ENCODE measurements around the gene GOSR1. TPM values are rescaled to one million over a fixed set of nuclear protein-coding genes. Genes with fewer than 3 reads are reported as not detected.
"Not testable (repeated sequence)": the region's sequence is repeated elsewhere in the genome, so short reads cannot be mapped to it uniquely, and the experiment has no call there.

Gene GOSR1
- total and polyA plus RNA-seq, 2 donors (not counting 1 experiment from before 2014, with no cell fraction given) = 28.6 to 44.7 TPM

GRCh38 chr17:30458371-30458770 lies 18.8 kb upstream of the GOSR1 start:
- no peak for DNase-seq (ENCODE audit: low read depth in 2 of 2)

DNA sequence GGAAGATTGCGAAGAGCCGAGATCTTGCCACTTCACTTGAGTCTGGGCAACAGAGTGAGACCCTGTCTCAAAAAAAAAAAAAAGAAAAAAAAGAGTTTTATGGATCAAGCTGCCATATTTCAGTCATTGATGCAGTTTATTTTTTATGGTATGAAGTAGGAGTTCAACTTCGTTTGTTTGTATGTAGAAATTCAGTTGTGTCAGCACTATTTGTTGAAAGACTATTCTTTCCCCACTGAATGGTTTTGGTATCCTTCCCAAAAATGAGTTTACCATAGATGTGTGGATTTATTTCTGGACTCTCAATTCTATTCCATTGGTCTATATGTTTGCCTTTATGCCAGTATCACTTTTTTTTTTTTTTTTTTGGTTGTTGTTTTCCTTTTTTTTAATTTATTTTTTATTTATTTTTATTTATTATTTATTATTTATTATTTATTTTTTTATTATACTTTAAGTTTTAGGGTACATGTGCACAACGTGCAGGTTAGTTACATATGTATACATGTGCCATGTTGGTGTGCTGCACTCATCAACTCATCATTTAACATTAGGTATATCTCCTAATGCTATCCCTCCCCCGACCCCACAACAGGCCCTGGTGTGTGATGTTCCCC lies 18.3 kb upstream of the GOSR1 start:
- H3K36me3 ChIP-seq (ENCODE audit: control insufficient read depth, insufficient read depth, low read length); H2AFZ ChIP-seq (ENCODE audit: low read length); H3K9ac ChIP-seq (ENCODE audit: insufficient read depth, low read length); H3K4me2 ChIP-seq (ENCODE audit: extremely low read depth, insufficient read depth, low read length); H3K27ac ChIP-seq (ENCODE audit: insufficient read depth, low read length); DNase-seq (ENCODE audit: low read depth in 2 of 2); H3K9me3 ChIP-seq (ENCODE audit: control insufficient read depth, insufficient read depth, low read depth, low read length); H3K79me2 ChIP-seq (ENCODE audit: control insufficient read depth, insufficient read depth, low read length); H3K27me3 ChIP-seq (ENCODE audit: control insufficient read depth, insufficient read depth, low read length); H3K4me1 ChIP-seq (ENCODE audit: control insufficient read depth, extremely low read depth, insufficient read depth, low read length); H4K20me1 ChIP-seq (ENCODE audit: control insufficient read depth, extremely low read depth, insufficient read depth, low read length); H3K4me3 ChIP-seq (replicated peaks in 1 of 4; ENCODE audit: control extremely low read depth in 1 of 4, insufficient read depth in 1 of 4, low read depth in 3 of 4, low read length in 4 of 4): not testable (repeated sequence)

More at GRCh38 chr17:30458371-30458770, 18.8 kb upstream of the GOSR1 start:
- Histone ChIP-seq H3K4me3 (replicated peaks in 1 of 4; ENCODE audit: control extremely low read depth in 1 of 4, insufficient read depth in 1 of 4, low read depth in 3 of 4, low read length in 4 of 4) (no peak overlapping the region), H3K27me3 (ENCODE audit: control insufficient read depth, insufficient read depth, low read length) (no peaks in the 10 kb centered on the region), H3K27ac (ENCODE audit: insufficient read depth, low read length) (no peak overlapping the region), H3K9ac (ENCODE audit: insufficient read depth, low read length) (no peak overlapping the region), H3K36me3 (ENCODE audit: control insufficient read depth, insufficient read depth, low read length) (peaks cover 2% of the 10 kb centered on the region), H3K4me1 (ENCODE audit: control insufficient read depth, extremely low read depth, insufficient read depth, low read length) (no peaks in the 10 kb centered on the region), H3K4me2 (ENCODE audit: extremely low read depth, insufficient read depth, low read length) (no peak overlapping the region), H4K20me1 (ENCODE audit: control insufficient read depth, extremely low read depth, insufficient read depth, low read length) (no peaks in the 10 kb centered on the region), H2AFZ (ENCODE audit: low read length) (no peak overlapping the region), H3K79me2 (ENCODE audit: control insufficient read depth, insufficient read depth, low read length) (no peaks in the 10 kb centered on the region), H3K9me3 (ENCODE audit: control insufficient read depth, insufficient read depth, low read depth, low read length) (no peaks in the 10 kb centered on the region)
- no peak for TF ChIP-seq EZH2 (IDR thresholded peaks at IDR 0.05; ENCODE audit: low read length, missing control alignments)
- TF ChIP-seq, protein P1, sequence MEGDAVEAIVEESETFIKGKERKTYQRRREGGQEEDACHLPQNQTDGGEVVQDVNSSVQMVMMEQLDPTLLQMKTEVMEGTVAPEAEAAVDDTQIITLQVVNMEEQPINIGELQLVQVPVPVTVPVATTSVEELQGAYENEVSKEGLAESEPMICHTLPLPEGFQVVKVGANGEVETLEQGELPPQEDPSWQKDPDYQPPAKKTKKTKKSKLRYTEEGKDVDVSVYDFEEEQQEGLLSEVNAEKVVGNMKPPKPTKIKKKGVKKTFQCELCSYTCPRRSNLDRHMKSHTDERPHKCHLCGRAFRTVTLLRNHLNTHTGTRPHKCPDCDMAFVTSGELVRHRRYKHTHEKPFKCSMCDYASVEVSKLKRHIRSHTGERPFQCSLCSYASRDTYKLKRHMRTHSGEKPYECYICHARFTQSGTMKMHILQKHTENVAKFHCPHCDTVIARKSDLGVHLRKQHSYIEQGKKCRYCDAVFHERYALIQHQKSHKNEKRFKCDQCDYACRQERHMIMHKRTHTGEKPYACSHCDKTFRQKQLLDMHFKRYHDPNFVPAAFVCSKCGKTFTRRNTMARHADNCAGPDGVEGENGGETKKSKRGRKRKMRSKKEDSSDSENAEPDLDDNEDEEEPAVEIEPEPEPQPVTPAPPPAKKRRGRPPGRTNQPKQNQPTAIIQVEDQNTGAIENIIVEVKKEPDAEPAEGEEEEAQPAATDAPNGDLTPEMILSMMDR (conservative IDR thresholded peaks at IDR 0.05 in 1 of 2, IDR thresholded peaks at IDR 0.05 in 1 of 2; ENCODE audit: low read depth in 1 of 2, low read length in 2 of 2) = no peak

- H3K79me2 ChIP-seq (ENCODE audit: control insufficient read depth, insufficient read depth, low read length) = no peaks in the 10 kb centered on the region
- H3K4me3 ChIP-seq (replicated peaks in 1 of 4; ENCODE audit: control extremely low read depth in 1 of 4, insufficient read depth in 1 of 4, low read depth in 3 of 4, low read length in 4 of 4) = no peak overlapping the region
- no peaks in the 10 kb centered on the region for H3K36me3 ChIP-seq (ENCODE audit: control insufficient read depth, insufficient read depth, low read length)
- no peaks in the 10 kb centered on the region for H3K9me3 ChIP-seq (ENCODE audit: control insufficient read depth, insufficient read depth, low read depth, low read length)
- no peaks in the 10 kb centered on the region for H3K27me3 ChIP-seq (ENCODE audit: control insufficient read depth, insufficient read depth, low read length)
- H4K20me1 ChIP-seq (ENCODE audit: control insufficient read depth, extremely low read depth, insufficient read depth, low read length) = no peaks in the 10 kb centered on the region
- H3K4me1 ChIP-seq (ENCODE audit: control insufficient read depth, extremely low read depth, insufficient read depth, low read length) = no peaks in the 10 kb centered on the region
- H3K4me2 ChIP-seq (ENCODE audit: extremely low read depth, insufficient read depth, low read length) = no peak overlapping the region
- TF ChIP-seq EZH2 (IDR thresholded peaks at IDR 0.05; ENCODE audit: low read length, missing control alignments) = no peak
- no peak overlapping the region for H2AFZ ChIP-seq (ENCODE audit: low read length)
- H3K9ac ChIP-seq (ENCODE audit: insufficient read depth, low read length) = no peak overlapping the region
- no peak for DNase-seq (ENCODE audit: low read depth in 2 of 2)
- no peak overlapping the region for H3K27ac ChIP-seq (ENCODE audit: insufficient read depth, low read length)
These were observed 8.7 kb upstream of the GOSR1 start for GRCh38 chr17:30468465-30468864.

DNA sequence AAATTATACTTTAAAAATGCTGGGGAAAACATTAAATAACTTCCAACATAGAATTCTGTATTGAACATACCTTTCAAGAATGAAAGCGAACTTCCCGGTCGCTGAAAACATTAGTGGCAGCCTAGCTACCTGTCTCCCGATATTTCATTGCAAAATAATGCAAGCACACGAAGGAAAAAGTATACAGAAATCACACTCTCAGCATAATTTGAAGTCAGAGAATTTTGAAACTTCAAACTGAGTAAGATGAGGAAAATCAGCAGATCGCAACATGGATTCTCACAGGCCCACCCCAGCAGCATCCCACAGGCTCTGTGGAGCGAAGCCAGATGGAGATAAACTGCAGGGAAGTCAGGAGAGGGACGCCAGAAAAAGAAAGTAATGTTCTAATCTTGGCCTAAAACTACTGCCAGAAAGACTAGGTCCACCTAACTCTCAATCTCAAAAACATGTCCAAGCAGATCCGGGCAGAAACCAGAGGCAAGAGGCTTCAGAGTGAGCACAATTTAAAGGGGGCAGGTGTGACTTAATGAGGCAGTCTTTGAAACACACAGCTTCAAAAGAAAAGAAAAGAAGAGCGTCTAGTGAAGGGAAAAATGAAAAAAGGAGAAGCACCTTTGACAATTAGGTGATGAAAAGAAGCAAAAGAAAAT lies 4.8 kb upstream of the GOSR1 start:
- H3K4me2 ChIP-seq (ENCODE audit: extremely low read depth, insufficient read depth, low read length) = peak overlapping the region; percentile 3
- no peak overlapping the region for H3K9ac ChIP-seq (ENCODE audit: insufficient read depth, low read length)
- no peaks in the 10 kb centered on the region for H3K27me3 ChIP-seq (ENCODE audit: control insufficient read depth, insufficient read depth, low read length)
- H3K4me3 ChIP-seq (replicated peaks in 1 of 4; ENCODE audit: control extremely low read depth in 1 of 4, insufficient read depth in 1 of 4, low read depth in 3 of 4, low read length in 4 of 4) = no peak overlapping the region
- no peak for TF ChIP-seq EZH2 (IDR thresholded peaks at IDR 0.05; ENCODE audit: low read length, missing control alignments)
- TF ChIP-seq, protein P1 (conservative IDR thresholded peaks at IDR 0.05 in 1 of 2, IDR thresholded peaks at IDR 0.05 in 1 of 2; ENCODE audit: low read depth in 1 of 2, low read length in 2 of 2) = no peak
- peaks cover 2% of the 10 kb centered on the region for H3K79me2 ChIP-seq (ENCODE audit: control insufficient read depth, insufficient read depth, low read length)
- H2AFZ ChIP-seq (ENCODE audit: low read length) = no peak overlapping the region
- no peaks in the 10 kb centered on the region for H3K9me3 ChIP-seq (ENCODE audit: control insufficient read depth, insufficient read depth, low read depth, low read length)
- peak in 1 of 2 donors; percentile 12 for DNase-seq (ENCODE audit: low read depth in 2 of 2)
- H3K36me3 ChIP-seq (ENCODE audit: control insufficient read depth, insufficient read depth, low read length) = no peaks in the 10 kb centered on the region
- H3K27ac ChIP-seq (ENCODE audit: insufficient read depth, low read length) = no peak overlapping the region
- no peaks in the 10 kb centered on the region for H4K20me1 ChIP-seq (ENCODE audit: control insufficient read depth, extremely low read depth, insufficient read depth, low read length)
- peaks cover 5% of the 10 kb centered on the region for H3K4me1 ChIP-seq (ENCODE audit: control insufficient read depth, extremely low read depth, insufficient read depth, low read length)

All from fibroblast of lung (primary cell).